GM13976 (cell line): ENCODE results near the gene AGBL1.

Experiments
- DNase-seq: peaks from one replicate; pipeline ENCODE4 v3.0.0; 2012; ENCODE audit warnings: low spot score
- in situ Hi-C: fragments of 300-500 bp; cut with MboI; formaldehyde crosslinking; loops from one replicate; pipeline ENCODE4 v1.12.0; 2022; ENCODE audit warnings: low sequenced_read_pairs, mixed read lengths, inconsistent platforms; ENCODE audit not compliant: unreplicated experiment
- TF ChIP-seq, protein P1 (sequence below): IDR thresholded peaks from 2 replicates; pipeline ENCODE4 v1.5.1; 2012; ENCODE audit warnings: borderline replicate concordance, mild to moderate bottlenecking; ENCODE audit not compliant: insufficient read depth; ENCODE audit errors: extremely low read depth, missing control alignments, control extremely low read depth

Gene AGBL1

GRCh38 chr15:86157606-86158293 lies 78.1 kb downstream of the AGBL1 start:
- TF ChIP-seq, protein P1, sequence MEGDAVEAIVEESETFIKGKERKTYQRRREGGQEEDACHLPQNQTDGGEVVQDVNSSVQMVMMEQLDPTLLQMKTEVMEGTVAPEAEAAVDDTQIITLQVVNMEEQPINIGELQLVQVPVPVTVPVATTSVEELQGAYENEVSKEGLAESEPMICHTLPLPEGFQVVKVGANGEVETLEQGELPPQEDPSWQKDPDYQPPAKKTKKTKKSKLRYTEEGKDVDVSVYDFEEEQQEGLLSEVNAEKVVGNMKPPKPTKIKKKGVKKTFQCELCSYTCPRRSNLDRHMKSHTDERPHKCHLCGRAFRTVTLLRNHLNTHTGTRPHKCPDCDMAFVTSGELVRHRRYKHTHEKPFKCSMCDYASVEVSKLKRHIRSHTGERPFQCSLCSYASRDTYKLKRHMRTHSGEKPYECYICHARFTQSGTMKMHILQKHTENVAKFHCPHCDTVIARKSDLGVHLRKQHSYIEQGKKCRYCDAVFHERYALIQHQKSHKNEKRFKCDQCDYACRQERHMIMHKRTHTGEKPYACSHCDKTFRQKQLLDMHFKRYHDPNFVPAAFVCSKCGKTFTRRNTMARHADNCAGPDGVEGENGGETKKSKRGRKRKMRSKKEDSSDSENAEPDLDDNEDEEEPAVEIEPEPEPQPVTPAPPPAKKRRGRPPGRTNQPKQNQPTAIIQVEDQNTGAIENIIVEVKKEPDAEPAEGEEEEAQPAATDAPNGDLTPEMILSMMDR: no peak
- in situ Hi-C loops: no loop called here
- DNase-seq: no peak

DNA sequence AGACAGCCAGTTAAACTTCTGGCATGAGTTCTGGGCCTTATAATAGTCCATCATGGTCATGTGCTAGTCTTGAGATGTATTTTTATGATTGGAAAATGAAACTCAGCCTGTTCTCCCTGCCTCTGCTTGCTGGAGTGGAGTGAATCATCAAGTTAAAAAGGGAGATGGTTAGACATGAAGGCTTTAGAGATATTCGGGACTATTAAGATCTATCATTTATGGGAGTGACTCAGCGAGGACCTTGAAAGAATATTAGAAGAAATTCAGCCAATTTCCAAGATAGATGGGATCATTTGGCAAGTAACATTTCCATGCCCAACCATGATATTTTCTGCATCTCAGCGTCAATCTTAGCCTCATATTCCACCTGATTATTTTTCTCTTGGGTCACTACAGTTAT lies 79.8 kb downstream of the AGBL1 start:
- no peak for DNase-seq
- in situ Hi-C loops: no loop called here
- TF ChIP-seq, protein P1: no peak

- in situ Hi-C loops: no loop called here
- TF ChIP-seq, protein P1: no peak
Observed at GRCh38 chr15:86161250-86161649, 81.6 kb downstream of the AGBL1 start.

DNA sequence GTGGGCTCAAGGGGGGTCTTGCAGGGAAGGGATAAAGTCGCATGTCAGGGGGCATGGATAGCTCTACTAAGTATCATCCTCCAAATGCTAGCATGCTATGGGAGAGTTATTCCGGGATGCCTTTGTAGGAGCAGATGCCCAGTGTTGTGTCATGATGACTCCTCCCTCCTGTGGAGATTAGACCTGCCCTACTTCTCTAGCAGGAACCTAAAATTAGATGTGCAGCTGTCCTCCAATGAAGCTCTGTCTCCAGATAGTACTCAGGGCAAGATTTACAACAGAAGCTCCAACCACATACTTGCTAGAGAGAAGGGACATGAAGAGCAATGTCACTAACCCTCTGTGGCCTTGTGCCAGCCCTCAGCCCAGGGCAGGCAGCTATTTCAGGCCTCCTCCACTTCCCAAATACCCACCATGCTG lies 82.5 kb downstream of the AGBL1 start:
- DNase-seq: no peak
- TF ChIP-seq, protein P1: no peak
- in situ Hi-C loops: no loop called here

More at GRCh38 chr15:86161250-86161649, 81.6 kb downstream of the AGBL1 start:
- no peak for DNase-seq

- in situ Hi-C loops: no loop called here
- TF ChIP-seq, protein P1: no peak
Observed at GRCh38 chr15:86162641-86163040, 83.0 kb downstream of the AGBL1 start.

DNA sequence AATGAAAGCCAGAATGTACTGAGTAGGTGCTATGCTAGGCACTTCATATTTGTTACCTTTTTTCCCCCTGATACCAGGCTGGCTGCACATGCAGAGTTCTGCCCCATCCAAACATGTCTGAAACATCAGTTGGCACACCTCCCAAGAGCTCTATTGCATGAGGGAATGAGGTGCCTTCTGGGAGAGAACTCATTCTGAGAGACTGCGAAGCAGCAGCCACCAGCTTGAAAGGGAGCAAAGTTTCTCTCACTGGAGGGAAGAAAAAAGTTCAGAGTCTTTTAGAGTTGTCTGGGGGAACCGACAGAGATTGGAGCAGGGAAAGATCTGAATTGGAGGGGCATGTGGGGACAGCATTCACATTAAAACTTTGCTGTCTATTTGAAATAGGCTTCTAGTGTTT lies 84.1 kb downstream of the AGBL1 start:
- no peak for DNase-seq
- in situ Hi-C loops: no loop called here
- TF ChIP-seq, protein P1: no peak

More at GRCh38 chr15:86162641-86163040, 83.0 kb downstream of the AGBL1 start:
- no peak for DNase-seq
